ENCODE measurements around the gene AIFM3.

GRCh38 chr22:20964799-20965103, 2.3 kb upstream of the AIFM3 start:
- TF ChIP-seq POLR2A (IDR thresholded peaks at IDR 0.05): no peak
- TF ChIP-seq, protein P1, sequence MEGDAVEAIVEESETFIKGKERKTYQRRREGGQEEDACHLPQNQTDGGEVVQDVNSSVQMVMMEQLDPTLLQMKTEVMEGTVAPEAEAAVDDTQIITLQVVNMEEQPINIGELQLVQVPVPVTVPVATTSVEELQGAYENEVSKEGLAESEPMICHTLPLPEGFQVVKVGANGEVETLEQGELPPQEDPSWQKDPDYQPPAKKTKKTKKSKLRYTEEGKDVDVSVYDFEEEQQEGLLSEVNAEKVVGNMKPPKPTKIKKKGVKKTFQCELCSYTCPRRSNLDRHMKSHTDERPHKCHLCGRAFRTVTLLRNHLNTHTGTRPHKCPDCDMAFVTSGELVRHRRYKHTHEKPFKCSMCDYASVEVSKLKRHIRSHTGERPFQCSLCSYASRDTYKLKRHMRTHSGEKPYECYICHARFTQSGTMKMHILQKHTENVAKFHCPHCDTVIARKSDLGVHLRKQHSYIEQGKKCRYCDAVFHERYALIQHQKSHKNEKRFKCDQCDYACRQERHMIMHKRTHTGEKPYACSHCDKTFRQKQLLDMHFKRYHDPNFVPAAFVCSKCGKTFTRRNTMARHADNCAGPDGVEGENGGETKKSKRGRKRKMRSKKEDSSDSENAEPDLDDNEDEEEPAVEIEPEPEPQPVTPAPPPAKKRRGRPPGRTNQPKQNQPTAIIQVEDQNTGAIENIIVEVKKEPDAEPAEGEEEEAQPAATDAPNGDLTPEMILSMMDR (IDR thresholded peaks at IDR 0.05 in 8 of 11, conservative IDR thresholded peaks at IDR 0.05 in 3 of 11): no peak

All from spleen (tissue), 7 donors.